Measurements from ENCODE around the gene DLEU7. TPM values are rescaled to one million over a fixed set of nuclear protein-coding genes. Genes with fewer than 3 reads are reported as not detected.

Gene DLEU7
- total and polyA plus RNA-seq, 3 donors from 2014 or later = 0.47 to 0.81 (median 0.71) TPM

GRCh38 chr13:50841786-50842185, 1.7 kb downstream of the DLEU7 start:
- Histone ChIP-seq H3K9me3 (no peaks in the 10 kb centered on the region), H3K4me1 (peaks cover 8% of the 10 kb centered on the region), H3K4me3 (no peak overlapping the region), H3K27ac (no peak overlapping the region), H3K36me3 (ENCODE audit: low read depth, missing control alignments) (no peaks in the 10 kb centered on the region), H3K27me3 (no peaks in the 10 kb centered on the region)
- intact Hi-C loops (cut with DNase I; ENCODE audit: low total_unique reads) = no loop called here
- DNase-seq = no peak
- TF ChIP-seq POLR2A (IDR thresholded peaks at IDR 0.05) (no peak), CTCF (IDR thresholded peaks at IDR 0.05) (no peak)
- 77 to 82% methylated on average over 7 of the region's 7 CpGs for WGBS, 2 donors

- WGBS, 2 donors = 82% methylated on average over 3 of the region's 3 CpGs
- H3K4me1 ChIP-seq = peaks cover 8% of the 10 kb centered on the region
- H3K36me3 ChIP-seq (ENCODE audit: low read depth, missing control alignments) = no peaks in the 10 kb centered on the region
- H3K27me3 ChIP-seq = no peaks in the 10 kb centered on the region
- TF ChIP-seq POLR2A (IDR thresholded peaks at IDR 0.05) (no peak), CTCF (IDR thresholded peaks at IDR 0.05) (no peak)
- no peaks in the 10 kb centered on the region for H3K9me3 ChIP-seq
- no peak overlapping the region for H3K4me3 ChIP-seq
- DNase-seq = no peak
- H3K27ac ChIP-seq = no peak overlapping the region
- intact Hi-C loops (cut with DNase I; ENCODE audit: low total_unique reads) = no loop called here
Measured at GRCh38 chr13:50840284-50840683, 3.2 kb downstream of the DLEU7 start.

- H3K9me3 ChIP-seq = no peaks in the 10 kb centered on the region
- peaks cover 8% of the 10 kb centered on the region for H3K4me1 ChIP-seq
- TF ChIP-seq POLR2A (IDR thresholded peaks at IDR 0.05) (no peak), CTCF (IDR thresholded peaks at IDR 0.05) (no peak)
- H3K27me3 ChIP-seq = no peaks in the 10 kb centered on the region
- intact Hi-C loops (cut with DNase I; ENCODE audit: low total_unique reads) = no loop called here
- no peak overlapping the region for H3K4me3 ChIP-seq
- H3K27ac ChIP-seq = no peak overlapping the region
- WGBS, 2 donors = 90 to 92% methylated on average over 4 of the region's 4 CpGs
- no peak for DNase-seq
- H3K36me3 ChIP-seq (ENCODE audit: low read depth, missing control alignments) = no peaks in the 10 kb centered on the region
Measured at GRCh38 chr13:50839828-50840227, 3.7 kb downstream of the DLEU7 start.

GRCh38 chr13:50838701-50839100, 4.8 kb downstream of the DLEU7 start:
- H3K9me3 ChIP-seq = no peaks in the 10 kb centered on the region
- H3K27ac ChIP-seq = no peak overlapping the region
- no peaks in the 10 kb centered on the region for H3K27me3 ChIP-seq
- no peaks in the 10 kb centered on the region for H3K36me3 ChIP-seq (ENCODE audit: low read depth, missing control alignments)
- no peak for DNase-seq
- no peak overlapping the region for H3K4me3 ChIP-seq
- intact Hi-C loops (cut with DNase I; ENCODE audit: low total_unique reads) = no loop called here
- 88 to 96% methylated on average over 8 of the region's 8 CpGs for WGBS, 2 donors
- TF ChIP-seq POLR2A (IDR thresholded peaks at IDR 0.05) (no peak), CTCF (IDR thresholded peaks at IDR 0.05) (no peak)
- peaks cover 3% of the 10 kb centered on the region for H3K4me1 ChIP-seq

GRCh38 chr13:50838031-50838430, 5.5 kb downstream of the DLEU7 start:
- no peak for DNase-seq
- WGBS, 2 donors = 86 to 92% methylated on average over 5 of the region's 5 CpGs
- Histone ChIP-seq H3K27ac (no peak overlapping the region), H3K4me3 (no peak overlapping the region), H3K4me1 (peaks cover 1% of the 10 kb centered on the region), H3K27me3 (no peaks in the 10 kb centered on the region), H3K9me3 (no peaks in the 10 kb centered on the region), H3K36me3 (ENCODE audit: low read depth, missing control alignments) (no peaks in the 10 kb centered on the region)
- TF ChIP-seq POLR2A (IDR thresholded peaks at IDR 0.05) (no peak), CTCF (IDR thresholded peaks at IDR 0.05) (no peak)
- intact Hi-C loops (cut with DNase I; ENCODE audit: low total_unique reads) = no loop called here

Data from testis (tissue), 3 donors.